Duodenal mucosa (tissue), 2 donors: ENCODE results near the gene PARP8.

Source experiments
- H3K27ac ChIP-seq: one replicate; pipeline ENCODE4 v1.7.0; 2013; ENCODE audit warnings: low read depth, low read length
- H3K27me3 ChIP-seq, 2 donors: one replicate each; pipeline ENCODE4 v1.7.0; 2013; ENCODE audit warnings: low read length in 2 of 2, control low read depth in 1 of 2; ENCODE audit not compliant: insufficient read depth in 2 of 2, control insufficient read depth in 1 of 2
- H3K36me3 ChIP-seq, 2 donors: one replicate each; pipeline ENCODE4 v1.7.0; 2013; ENCODE audit warnings: low read length in 2 of 2, control low read depth in 1 of 2; ENCODE audit not compliant: insufficient read depth in 2 of 2, control insufficient read depth in 1 of 2
- H3K4me1 ChIP-seq, 2 donors: one replicate each; pipeline ENCODE4 v1.7.0; 2013; ENCODE audit warnings: low read length in 2 of 2, control low read depth in 1 of 2; ENCODE audit not compliant: insufficient read depth in 2 of 2, control insufficient read depth in 1 of 2
- H3K4me3 ChIP-seq, 2 donors: one replicate each; pipeline ENCODE4 v1.7.0; 2013; ENCODE audit warnings: low read length in 2 of 2, low read depth in 1 of 2
- H3K9ac ChIP-seq, 2 donors: one replicate each; pipeline ENCODE4 v1.7.0; 2013; ENCODE audit warnings: low read length in 2 of 2, low read depth in 1 of 2
- H3K9me3 ChIP-seq, 2 donors: one replicate each; pipeline ENCODE4 v1.7.0; 2013; ENCODE audit warnings: low read length in 2 of 2, control low read depth in 1 of 2; ENCODE audit not compliant: control insufficient read depth in 1 of 2

PARP8 gene

GRCh38 chr5:50874306-50875001, 208.0 kb downstream of the PARP8 start:
- no peaks in the 10 kb centered on the region for H3K27me3 ChIP-seq
- no peak overlapping the region for H3K9ac ChIP-seq
- no peaks in the 10 kb centered on the region for H3K36me3 ChIP-seq
- H3K27ac ChIP-seq: no peak overlapping the region
- H3K9me3 ChIP-seq: no peaks in the 10 kb centered on the region
- H3K4me1 ChIP-seq: no peaks in the 10 kb centered on the region
- H3K4me3 ChIP-seq: no peak overlapping the region

GRCh38 chr5:50875002-50875344, 208.5 kb downstream of the PARP8 start:
- Histone ChIP-seq H3K4me3 (no peak overlapping the region), H3K27ac (no peak overlapping the region)

GRCh38 chr5:50878470-50878869, 212.0 kb downstream of the PARP8 start:
- Histone ChIP-seq H3K9me3 (no peaks in the 10 kb centered on the region), H3K9ac (no peak overlapping the region), H3K4me1 (no peaks in the 10 kb centered on the region), H3K36me3 (no peaks in the 10 kb centered on the region), H3K4me3 (no peak overlapping the region), H3K27me3 (no peaks in the 10 kb centered on the region), H3K27ac (no peak overlapping the region)

More at GRCh38 chr5:50875002-50875344, 208.5 kb downstream of the PARP8 start:
- Histone ChIP-seq H3K9ac (no peak overlapping the region), H3K27me3 (no peaks in the 10 kb centered on the region), H3K36me3 (no peaks in the 10 kb centered on the region), H3K9me3 (no peaks in the 10 kb centered on the region), H3K4me1 (no peaks in the 10 kb centered on the region)

- Histone ChIP-seq H3K9ac (no peak overlapping the region), H3K27me3 (no peaks in the 10 kb centered on the region), H3K4me3 (no peak overlapping the region), H3K36me3 (no peaks in the 10 kb centered on the region), H3K27ac (no peak overlapping the region), H3K4me1 (no peaks in the 10 kb centered on the region), H3K9me3 (no peaks in the 10 kb centered on the region)
Measured at GRCh38 chr5:50881407-50881806, 215.0 kb downstream of the PARP8 start.

- no peak overlapping the region for H3K9ac ChIP-seq
- H3K36me3 ChIP-seq: no peaks in the 10 kb centered on the region
- no peaks in the 10 kb centered on the region for H3K9me3 ChIP-seq
- no peaks in the 10 kb centered on the region for H3K27me3 ChIP-seq
- H3K27ac ChIP-seq: no peak overlapping the region
- H3K4me1 ChIP-seq: no peaks in the 10 kb centered on the region
- no peak overlapping the region for H3K4me3 ChIP-seq
Measured at GRCh38 chr5:50886657-50887345, 220.4 kb downstream of the PARP8 start.

- Histone ChIP-seq H3K4me3 (no peak overlapping the region), H3K9me3 (no peaks in the 10 kb centered on the region), H3K27ac (no peak overlapping the region), H3K27me3 (no peaks in the 10 kb centered on the region), H3K4me1 (no peaks in the 10 kb centered on the region), H3K36me3 (no peaks in the 10 kb centered on the region), H3K9ac (no peak overlapping the region)
Measured at GRCh38 chr5:50887889-50888633, 221.6 kb downstream of the PARP8 start.

GRCh38 chr5:50888751-50889150, 222.3 kb downstream of the PARP8 start:
- Histone ChIP-seq H3K4me3 (no peak overlapping the region), H3K4me1 (no peaks in the 10 kb centered on the region), H3K27me3 (no peaks in the 10 kb centered on the region), H3K36me3 (no peaks in the 10 kb centered on the region), H3K9ac (no peak overlapping the region), H3K9me3 (no peaks in the 10 kb centered on the region), H3K27ac (no peak overlapping the region)

GRCh38 chr5:50889790-50890189, 223.4 kb downstream of the PARP8 start:
- Histone ChIP-seq H3K9me3 (no peaks in the 10 kb centered on the region), H3K9ac (no peak overlapping the region), H3K27ac (no peak overlapping the region), H3K27me3 (no peaks in the 10 kb centered on the region), H3K4me3 (no peak overlapping the region), H3K4me1 (no peaks in the 10 kb centered on the region), H3K36me3 (no peaks in the 10 kb centered on the region)
